ENCODE measurements around the gene SLC11A2.

- no peak for TF ChIP-seq CTCF (IDR thresholded peaks at IDR 0.05; ENCODE audit: insufficient read depth, low read depth, low read length)
- no peak for TF ChIP-seq EZH2 (IDR thresholded peaks at IDR 0.05; ENCODE audit: insufficient read depth, low read length)
These were observed 70.5 kb downstream of the SLC11A2 start for GRCh38 chr12:50955697-50956096.

Data from astrocyte (in vitro differentiated cells and primary cell).